HepG2 (cell line): ENCODE results near the gene NAB2.
"Not testable (repeated sequence)": the region's sequence is repeated elsewhere in the genome, so short reads cannot be mapped to it uniquely, and the experiment has no call there.

ENCODE experiments used
- CEBPB ChIP-seq: IDR thresholded peaks from 2 replicates; pipeline ENCODE4 v1.6.1; 2011; ENCODE audit warnings: low read depth, low read length, improper control_type of control experiment, borderline replicate concordance
- FOXA1 ChIP-seq, 2 experiments: fragments of 450-650 bp in 1 of 2; sonication (generic) in 1 of 2; formaldehyde crosslinking in 1 of 2; IDR thresholded peaks; 2 replicates each; pipeline versions ENCODE4 v1.4.0 to v1.6.1; 2016 to 2020; ENCODE audit warnings: missing genetic modification reagents in 1 of 2
- GATA4 ChIP-seq: sonication (generic); IDR thresholded peaks from 2 replicates; pipeline ENCODE4 v1.6.1; 2016; ENCODE audit warnings: antibody characterized with exemption, low read depth, borderline replicate concordance
- HDAC1 ChIP-seq: sonication (generic); formaldehyde crosslinking; IDR thresholded peaks from 2 replicates; pipeline ENCODE4 v1.5.1; 2020; ENCODE audit warnings: mild to moderate bottlenecking, missing genetic modification reagents
- IRF1 ChIP-seq: sonication (generic); formaldehyde crosslinking; IDR thresholded peaks from 2 replicates; pipeline ENCODE4 v1.4.0; 2020; ENCODE audit warnings: low read depth, mild to moderate bottlenecking, missing genetic modification reagents
- SMAD3 ChIP-seq: sonication (generic); formaldehyde crosslinking; IDR thresholded peaks from 2 replicates; pipeline ENCODE4 v1.4.0; 2020; ENCODE audit warnings: missing genetic modification reagents
- TRIM22 ChIP-seq: fragments of 450-650 bp; IDR thresholded peaks from 2 replicates; pipeline ENCODE4 v1.6.1; 2017

- TF ChIP-seq FOXA1 (IDR thresholded peaks at IDR 0.05); FOXA1 (CRISPR knock-in tag; IDR thresholded peaks at IDR 0.05); GATA4; SMAD3 (CRISPR knock-in tag); HDAC1 (CRISPR knock-in tag); CEBPB; IRF1 (CRISPR knock-in tag); TRIM22: not testable (repeated sequence)
These were observed 31.8 kb downstream of the NAB2 start for GRCh38 chr12:57120718-57121117.
